ENCODE results near the gene WDR88.
"Not testable (repeated sequence)": the region's sequence is repeated elsewhere in the genome, so short reads cannot be mapped to it uniquely, and the experiment has no call there.

WDR88 gene, protein sequence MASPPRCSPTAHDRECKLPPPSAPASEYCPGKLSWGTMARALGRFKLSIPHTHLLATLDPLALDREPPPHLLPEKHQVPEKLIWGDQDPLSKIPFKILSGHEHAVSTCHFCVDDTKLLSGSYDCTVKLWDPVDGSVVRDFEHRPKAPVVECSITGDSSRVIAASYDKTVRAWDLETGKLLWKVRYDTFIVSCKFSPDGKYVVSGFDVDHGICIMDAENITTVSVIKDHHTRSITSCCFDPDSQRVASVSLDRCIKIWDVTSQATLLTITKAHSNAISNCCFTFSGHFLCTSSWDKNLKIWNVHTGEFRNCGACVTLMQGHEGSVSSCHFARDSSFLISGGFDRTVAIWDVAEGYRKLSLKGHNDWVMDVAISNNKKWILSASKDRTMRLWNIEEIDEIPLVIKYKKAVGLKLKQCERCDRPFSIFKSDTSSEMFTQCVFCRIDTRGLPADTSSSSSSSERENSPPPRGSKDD

DNA sequence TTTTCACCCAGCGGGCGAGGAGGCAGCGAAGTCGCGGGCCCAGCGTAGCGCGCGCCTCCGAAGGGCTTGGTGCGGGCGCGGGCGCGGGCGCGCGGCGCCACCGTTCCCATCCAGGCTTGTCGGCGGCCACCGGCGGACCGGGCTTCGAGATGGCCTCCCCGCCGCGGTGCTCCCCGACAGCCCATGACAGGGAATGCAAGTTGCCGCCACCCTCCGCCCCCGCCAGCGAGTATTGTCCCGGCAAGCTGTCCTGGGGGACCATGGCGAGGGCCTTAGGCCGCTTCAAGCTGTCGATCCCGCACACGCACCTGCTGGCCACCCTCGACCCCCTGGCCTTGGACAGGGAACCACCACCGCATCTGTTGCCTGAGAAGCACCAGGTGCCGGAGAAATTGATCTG is at the start of gene WDR88:
WDR88 (plus strand) TSS at position 94 of the 400 bp plus-strand sequence; CDS start at position 150, 56 bp downstream.
- DNase-seq (ENCODE audit: low spot score), result no peak

DNA sequence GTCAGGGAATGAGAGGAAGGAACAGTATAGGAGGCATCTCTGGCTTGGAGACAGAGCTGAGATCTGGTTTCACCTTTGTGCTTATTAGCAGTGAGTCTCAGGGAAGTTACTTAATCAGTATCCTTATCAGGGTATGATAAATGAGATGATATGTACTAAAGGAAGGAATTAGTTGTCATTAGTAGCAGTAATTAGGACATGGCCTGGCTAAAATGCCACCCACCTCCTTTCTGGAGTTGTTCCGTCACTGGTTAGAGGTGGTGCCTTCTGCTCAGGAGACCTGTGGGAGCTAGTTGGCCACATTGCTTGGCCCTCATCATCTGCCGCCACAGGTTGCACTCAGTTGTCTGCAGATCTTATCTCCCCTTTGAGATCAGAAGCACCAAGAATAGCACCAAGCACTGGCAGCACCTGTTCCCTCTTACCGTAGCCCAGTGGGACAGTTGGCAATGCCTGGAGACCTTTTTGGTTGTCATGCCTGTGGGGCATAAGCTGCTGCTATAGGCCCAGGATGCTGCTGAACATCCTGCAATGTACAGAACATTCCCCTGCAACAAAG is 46.3 kb upstream of the WDR88 start:
- DNase-seq (ENCODE audit: low spot score), result no peak

DNA sequence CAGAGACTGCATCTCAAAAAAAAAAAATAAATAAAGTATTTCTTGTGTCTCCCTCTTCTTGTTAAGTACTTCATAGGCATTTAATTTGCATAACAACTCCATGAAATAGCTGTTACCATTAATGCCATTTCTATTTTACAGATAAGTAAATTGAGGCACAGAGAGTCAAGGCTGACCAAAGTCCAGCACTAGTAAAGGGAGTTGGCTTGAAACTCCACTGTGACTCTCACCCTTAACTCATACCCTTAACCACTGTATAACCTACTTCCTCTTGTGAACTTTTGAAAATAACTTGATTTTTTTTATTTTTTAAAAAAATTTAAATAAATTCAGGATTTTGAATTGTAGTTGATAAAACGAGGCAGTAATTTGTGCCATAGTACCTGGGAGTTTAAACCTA is 45.0 kb upstream of the WDR88 start:
- no peak for DNase-seq (ENCODE audit: low spot score)

DNA sequence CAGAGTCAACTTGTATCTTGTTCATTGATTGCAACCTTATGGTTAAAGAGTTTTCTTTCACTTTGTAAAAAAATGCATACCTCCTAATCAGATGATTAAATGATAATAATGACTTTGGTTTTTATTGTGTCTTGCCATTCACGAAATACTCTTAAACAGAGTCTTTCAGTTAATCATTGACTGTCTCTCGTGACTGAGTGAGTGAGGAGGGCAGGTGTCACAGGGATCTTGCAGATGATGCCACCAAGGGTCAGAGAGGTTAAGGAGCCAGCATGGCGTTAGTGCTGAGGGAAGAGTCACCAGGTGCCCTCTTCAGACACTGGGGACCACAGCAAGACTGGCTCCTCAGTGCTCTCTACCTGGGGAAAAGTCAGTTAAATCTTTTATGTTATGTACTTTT is 42.9 kb upstream of the WDR88 start:
- no peak for DNase-seq (ENCODE audit: low spot score)

DNA sequence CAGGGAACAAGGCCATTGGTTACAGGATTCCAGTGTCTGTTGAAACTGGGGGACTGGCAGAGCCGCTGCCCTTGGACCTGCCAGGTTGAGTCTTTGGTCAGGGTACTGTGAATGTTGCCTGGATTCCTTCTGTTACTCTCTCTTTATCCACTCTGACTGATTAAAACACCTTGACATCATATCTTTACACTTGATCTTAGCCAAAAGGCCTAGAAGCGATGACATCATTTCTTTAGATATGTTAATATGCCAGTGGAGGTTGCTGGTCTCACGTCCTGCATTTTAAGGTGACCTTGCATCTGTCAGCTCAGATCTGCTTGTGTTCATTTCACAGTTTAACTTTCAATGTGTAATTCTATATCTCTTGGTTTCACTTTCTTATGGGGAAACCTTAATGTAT is 41.7 kb upstream of the WDR88 start:
- DNase-seq (ENCODE audit: low spot score), result no peak

DNA sequence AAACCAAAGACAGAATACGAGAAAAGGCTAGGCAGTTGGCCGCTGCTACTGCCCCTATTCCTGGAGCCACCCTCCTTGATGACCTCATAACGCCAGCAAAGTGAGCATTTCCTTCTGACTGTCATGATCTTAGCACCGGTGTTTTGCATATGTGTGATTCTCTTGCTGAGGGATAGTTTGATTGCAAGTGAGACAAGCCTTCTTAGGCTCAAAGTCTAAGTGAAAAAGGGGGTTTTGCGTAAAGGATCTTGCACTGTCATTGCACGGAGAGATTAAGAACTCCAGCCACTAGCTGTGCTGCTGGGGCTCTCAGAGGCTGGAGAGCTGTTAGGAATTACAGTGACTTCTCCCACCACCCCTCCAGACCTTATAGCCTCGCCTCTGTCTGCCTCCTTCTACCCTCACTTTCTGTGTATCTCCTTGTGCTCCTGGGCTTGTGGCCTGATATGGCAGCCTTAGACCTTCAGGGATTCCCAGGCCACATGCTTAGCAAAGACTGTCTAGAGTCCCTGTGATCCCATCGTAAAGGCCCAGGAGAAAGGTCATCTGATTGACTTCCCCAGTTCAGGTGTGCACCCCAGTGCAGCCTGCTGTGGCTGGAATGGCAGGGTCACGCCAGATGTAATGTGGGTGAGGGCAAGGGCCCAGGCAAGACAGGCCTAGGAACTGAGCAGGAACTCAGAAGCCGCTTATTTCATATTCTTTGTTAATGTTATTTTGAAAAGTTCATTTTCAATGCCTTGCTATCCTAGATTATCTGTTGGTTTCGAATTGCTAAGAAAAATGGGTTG is 38.3 kb upstream of the WDR88 start:
- no peak for DNase-seq (ENCODE audit: low spot score)

DNA sequence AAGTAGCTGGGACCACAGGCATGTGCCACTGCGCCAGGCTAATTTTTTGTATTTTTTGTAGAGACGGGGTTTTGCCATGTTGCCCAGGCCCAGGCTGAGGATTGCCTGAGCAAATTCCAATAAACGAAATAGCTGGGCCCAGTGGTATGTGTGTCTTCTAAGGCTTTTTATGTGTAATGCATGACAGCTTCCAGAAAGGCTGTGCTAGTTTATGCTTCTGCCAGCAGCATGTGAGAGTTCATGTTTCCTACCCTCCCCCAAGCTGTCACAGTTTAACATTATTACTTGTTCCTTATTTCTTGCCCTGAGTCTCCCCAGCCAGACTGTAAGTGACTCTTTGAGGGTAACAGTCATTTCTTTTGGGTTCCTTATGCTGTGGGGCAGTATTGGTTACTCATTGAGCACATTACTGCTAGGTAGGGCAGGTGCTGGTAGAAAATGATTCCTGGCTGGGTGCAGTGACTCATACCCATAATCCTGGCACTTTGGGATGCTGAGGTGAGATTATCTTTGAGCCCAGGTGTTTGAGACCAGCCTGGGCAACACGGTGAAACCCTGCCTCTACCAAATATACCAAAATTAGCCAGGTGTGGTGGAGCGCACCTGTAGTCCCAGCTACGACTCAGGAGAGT is 37.4 kb upstream of the WDR88 start:
- DNase-seq (ENCODE audit: low spot score), result no peak

DNA sequence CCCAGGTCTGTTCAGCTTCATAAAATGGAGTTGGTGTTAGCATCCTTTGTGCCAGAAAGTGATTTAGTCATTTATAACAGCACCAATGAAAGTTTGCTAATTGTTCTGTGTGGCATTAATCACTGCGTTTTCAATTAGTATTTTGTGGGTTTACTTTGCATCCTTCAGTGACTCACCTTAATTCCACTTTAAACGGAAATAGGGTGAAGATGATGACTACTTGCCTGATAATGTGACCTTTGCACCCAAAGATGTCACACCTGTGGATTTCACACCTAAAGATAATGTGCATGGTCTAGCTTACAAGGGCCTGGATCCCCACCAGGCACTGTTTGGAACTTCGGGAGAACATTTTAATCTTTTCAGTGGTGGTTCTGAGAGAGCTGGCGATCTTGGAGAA is 35.9 kb upstream of the WDR88 start:
- no peak for DNase-seq (ENCODE audit: low spot score)

DNA sequence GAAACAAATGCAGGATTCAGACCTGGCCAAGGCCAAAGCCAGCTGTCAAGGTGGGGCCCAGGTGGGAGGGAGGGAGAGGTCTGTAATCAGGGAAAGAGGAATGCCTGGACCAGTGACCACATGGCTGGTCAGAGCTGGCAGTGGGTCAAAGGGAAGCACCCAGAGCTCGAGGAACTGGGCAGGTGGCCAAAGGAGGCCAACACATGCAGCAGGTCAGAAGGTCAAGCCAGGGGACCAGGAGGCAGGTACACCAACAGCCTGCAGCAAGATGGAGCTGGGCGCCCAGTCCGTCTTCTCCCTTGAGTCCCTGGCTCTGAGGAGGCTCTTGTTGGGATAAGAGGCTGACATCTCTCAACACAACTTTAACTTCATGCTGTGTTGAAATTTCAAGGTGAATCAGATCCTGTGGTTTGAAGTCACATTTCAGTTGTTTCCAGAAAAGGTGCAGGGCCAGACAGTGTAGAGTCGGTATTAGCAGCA is 33.8 kb upstream of the WDR88 start:
- no peak for DNase-seq (ENCODE audit: low spot score)

DNA sequence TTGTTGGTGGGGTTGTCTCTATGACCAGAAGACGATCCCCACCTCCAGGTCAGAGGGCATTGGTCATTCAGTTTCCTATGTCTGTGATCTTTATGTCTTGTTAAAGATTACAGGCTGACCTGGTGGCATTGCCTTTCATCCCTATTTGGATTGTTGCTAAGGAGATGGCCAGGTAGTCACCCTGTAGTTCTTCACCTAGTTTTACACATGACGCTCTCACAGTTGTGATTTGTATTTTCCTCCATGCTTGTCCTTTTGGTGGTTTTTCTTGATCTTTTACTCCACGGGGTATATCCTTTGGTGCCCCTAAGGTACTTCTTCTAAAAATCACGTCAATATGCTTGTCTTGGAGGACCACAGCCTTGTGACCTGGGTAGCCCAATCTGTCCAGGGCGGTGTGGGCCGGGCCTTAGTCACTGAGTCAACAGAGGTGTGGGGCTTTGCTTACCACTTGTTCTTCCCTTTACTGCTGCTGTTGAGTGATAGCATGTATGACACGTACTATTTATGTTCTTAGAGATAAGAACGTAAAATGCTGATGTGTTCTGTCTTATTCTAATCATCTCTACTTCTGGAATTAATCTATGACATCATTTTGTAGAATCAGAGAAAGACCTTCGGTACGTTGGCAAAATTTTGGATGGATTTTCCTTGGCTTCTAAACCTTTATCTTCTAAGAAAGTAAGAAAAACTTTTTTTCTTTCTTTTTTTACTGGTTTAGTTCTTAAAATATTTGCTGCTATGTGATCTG is 30.8 kb upstream of the WDR88 start:
- DNase-seq (ENCODE audit: low spot score), result no peak

DNA sequence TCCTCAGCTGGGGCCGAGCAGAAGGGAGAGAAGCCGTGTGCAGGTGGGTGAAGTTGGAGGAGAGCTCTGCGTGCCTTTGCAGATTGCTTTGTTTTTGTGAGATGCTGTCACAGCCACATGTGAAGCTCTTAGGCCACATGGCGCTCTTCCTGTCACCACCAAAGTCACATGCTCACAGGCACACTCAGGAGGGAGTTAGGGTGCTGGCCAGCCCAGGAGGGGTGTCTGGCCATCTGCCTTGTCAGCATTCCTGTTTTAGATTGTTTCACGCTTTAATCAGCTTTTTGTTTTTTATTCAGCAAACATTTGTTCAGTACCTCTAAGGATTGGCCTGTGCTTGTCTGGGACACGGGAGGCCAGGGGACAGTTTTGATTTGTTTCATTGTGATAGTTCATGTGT is 29.0 kb upstream of the WDR88 start:
- DNase-seq (ENCODE audit: low spot score), result no peak

DNA sequence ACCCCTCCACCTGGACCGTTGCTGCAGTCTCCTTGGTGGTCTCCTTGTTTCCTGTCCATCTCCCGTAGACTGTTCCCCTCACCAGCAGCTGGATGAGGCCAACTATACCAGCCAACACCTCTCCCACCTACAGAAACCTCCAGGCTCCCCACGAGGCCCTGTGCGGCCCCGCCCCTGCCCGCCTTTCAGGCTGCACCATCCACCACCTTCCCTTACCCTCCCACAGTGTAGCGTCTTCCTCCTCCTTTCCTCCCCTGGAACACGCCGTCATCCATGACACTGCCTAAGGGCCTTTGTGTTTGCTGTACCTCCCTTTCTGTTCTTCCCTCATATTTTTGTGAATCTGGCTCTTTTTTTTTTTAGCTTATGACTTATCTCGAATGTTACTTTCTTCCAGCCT is 23.8 kb upstream of the WDR88 start:
- no peak for DNase-seq (ENCODE audit: low spot score)

DNA sequence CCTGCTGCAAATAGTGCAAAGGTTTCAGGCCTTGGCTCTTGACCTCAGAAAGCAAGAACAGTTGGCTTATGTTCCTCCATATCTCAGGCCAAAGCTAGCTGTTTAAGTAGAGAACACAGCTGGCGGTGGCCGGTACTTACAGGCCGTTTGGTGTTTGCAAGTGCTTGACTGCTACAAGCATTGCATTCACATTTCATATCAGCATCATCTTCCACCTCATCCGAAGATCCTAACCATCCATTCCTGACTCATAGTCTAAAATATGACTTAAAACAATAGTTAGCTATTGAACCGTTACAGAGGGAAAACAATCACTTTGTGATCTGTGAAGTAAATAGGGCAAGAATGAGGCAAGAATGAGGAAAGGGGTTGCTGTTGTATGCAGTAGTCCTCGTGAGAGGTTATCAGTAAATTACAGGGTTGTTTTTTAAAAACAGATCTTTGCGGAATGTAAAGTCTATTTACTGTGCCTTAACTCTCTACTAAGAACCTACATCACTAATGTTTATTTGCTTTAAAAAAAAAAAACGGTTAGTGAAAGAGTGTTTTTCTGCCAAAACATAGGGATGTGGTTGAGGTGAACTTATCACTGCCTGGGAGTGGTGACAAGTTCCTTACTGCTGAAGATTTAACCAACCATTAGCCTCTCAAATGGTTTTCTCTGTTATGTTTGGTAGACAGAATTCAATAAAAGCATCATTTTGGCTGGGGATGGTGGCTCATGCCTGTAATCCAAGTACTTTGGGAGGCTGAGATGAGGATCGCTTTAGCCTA is 21.6 kb upstream of the WDR88 start:
- DNase-seq (ENCODE audit: low spot score), result no peak

DNA sequence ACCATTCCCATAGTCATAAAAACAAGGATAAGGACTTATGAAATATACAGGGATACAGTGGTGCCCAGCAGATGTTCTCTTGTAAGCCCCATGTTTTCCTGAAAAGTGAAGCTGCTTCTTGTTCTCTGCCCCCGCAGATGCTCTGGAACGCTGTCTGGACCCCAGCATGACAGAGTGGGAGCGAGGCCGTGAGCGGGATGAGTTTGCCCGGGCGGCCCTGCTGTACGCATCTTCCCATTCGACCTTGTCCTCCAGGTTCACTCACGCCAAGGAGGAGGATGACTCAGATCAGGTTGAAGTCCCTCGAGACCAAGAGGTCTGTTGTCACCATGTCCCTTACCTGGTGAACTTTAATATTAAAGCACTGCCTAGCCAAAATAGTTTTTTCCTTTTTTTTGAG is 20.3 kb upstream of the WDR88 start:
- DNase-seq (ENCODE audit: low spot score), result no peak

DNA sequence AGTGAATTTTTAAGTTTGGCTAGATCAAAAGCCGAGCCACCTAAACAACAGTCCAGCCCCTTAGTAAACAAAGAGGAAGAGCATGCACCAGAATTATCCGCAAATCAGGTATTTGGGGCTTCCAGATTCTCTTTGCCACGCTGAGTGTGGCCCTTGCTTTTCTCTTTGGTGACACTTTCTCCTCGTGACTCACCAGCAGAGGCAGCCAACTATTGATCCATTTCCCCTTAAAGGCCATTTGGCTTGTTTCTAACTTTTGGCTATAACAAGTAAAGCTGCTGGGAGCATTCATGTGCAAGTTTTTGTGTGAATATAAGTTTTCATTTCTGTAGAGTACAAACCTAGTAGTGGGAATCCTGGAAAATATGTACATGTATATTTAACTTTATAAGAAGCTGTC is 17.6 kb upstream of the WDR88 start:
- no peak for DNase-seq (ENCODE audit: low spot score)

DNA sequence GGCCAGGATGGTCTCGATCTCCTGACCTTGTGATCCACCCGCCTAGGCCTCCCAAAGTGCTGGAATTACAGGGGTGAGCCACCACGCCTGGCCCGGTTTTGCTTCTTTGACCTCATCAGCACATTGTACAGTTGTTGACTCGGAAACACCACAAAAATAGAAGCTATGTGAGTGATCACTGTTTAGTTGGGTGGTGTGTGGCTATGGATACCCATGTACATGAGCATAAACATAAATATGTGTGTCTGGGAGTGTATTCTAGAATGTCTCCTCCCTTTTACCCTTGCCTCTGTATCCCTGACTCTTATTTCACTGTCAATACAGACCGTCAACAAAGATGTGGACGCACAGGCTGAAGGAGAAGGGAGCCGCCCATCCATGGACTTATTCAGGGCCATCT is 14.4 kb upstream of the WDR88 start:
- DNase-seq (ENCODE audit: low spot score), result no peak

DNA sequence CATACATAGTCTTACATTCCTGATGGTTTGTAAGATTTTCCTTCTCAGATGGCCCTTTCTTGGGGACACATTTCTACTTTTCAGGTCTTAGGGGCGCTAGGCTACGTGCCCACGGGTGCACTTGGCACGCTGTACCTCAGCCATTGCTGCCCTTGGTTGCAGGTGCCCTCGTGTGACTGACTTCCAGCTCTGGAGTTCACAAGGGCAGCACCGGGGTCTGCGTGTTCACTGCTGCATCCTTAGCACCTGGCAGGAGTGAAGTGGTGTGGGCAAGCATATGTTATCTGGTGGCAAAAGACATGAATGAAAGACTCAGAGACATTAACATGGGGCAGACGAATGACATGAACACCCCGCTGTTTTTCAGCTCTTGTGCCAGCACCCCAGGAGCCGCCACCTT is 13.3 kb upstream of the WDR88 start:
- no peak for DNase-seq (ENCODE audit: low spot score)

DNA sequence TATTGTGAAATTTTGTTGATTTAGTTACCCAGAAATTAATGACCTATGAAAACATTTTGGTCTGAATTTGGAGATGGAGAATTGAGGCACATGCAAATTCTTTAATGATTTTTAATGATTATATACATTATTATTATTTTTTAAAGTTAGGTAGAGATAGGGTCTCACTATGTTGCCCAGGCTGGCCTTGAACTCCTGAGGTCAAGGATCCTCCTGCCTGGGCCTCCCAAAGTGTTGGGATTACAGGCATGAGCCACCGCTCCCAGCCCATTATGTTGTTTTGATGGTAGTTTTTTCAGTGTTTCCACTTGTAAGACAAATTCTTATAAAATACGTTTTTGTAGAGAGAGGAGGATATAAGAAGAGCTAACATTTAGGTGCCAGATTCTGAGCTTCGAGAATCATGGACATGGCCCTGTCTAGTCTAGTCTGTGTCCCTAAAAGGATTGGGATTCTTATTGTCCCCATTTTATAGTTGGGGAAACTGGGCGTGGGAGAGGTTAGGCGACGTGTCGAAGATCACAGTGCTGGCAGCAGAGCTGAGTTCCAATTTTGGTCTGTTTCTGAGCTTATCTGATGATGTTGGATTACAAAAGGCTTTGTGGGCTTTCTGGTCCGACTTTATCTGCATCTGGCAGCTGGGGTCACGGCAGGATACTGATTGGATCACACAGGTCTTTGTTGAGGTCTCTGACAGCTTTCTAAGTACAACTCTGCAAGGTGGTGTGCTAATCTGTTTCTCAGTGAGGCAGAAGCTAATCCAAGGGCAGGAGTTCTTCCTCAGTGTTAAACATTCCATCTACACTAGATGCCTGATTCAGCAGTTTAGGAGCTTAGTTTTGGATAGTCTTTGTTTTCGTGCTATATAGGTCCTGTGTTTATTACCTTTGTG is 7.5 kb upstream of the WDR88 start:
- no peak for DNase-seq (ENCODE audit: low spot score)

DNA sequence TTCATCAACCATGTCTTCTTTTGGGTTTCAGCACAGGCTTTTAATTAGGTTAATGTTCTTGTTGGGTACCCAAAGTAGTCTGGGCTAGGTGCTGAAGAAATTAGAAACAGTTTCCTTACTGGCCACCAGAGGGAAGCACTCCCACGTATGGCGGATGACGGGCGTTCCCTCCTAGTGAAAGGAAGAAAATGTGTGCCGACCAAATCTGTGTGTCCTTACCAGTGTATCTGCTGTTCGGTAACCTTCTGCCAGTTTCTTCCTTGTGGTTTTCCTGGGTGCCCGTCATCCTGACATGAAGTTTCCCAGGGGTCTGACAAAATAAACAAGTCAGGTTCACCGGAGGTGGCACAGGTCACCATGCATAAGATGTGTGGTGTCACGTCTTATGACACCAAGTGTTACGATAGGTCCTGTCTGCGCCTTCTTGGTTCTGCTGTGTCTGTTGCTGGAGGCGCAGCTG is 6.0 kb upstream of the WDR88 start:
- DNase-seq (ENCODE audit: low spot score), result peak; percentile 83

DNA sequence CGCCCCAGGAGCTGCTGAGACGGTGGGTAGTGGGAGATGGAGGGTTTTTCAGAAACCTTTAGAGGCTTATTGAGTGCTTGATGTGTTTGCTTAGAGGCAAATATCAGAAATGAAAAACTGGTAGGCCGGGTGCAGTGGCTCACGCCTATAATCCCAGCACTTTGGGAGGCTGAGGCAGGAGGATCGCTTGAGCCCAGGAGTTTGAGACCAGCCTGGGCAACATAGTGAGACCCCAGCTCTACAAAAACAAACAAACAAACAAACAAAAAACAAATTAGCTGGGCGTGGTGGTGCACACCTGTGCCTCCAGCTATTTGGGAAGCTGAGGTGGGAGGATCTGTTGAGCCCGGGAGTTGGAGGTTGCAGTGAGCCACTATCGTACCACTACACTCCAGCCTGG is 5.2 kb upstream of the WDR88 start:
- DNase-seq (ENCODE audit: low spot score), result not testable (repeated sequence)
